HEK293 (cell line): Measurements from ENCODE around the gene GLIS1.

Source experiments
- CTCF ChIP-seq: fragments of 450-650 bp; formaldehyde crosslinking; IDR thresholded peaks from 2 replicates; pipeline ENCODE4 v1.5.1; 2016; ENCODE audit warnings: missing biosample characterization, missing genetic modification characterization
- SP7 ChIP-seq: fragments of 450-650 bp; formaldehyde crosslinking; IDR thresholded peaks from 2 replicates; pipeline ENCODE4 v1.5.1; 2016; ENCODE audit warnings: missing biosample characterization, missing genetic modification characterization

- TF ChIP-seq SP7 (tag by site-specific recombination) (no peak), CTCF (tag by site-specific recombination) (no peak)
Measured at GRCh38 chr1:53627666-53628065, 111.3 kb downstream of the GLIS1 start.
